DOHH2 (cell line): ENCODE results near the gene RCE1.

Source experiments
- H3F3A ChIP-seq: fragments of 200-600 bp; sonication (generic), shearing (Covaris generic); 2 replicates; pipeline ENCODE4 v1.6.0; 2016; ENCODE audit warnings: antibody characterized with exemption, mild to moderate bottlenecking; ENCODE audit not compliant: control insufficient read depth, insufficient read depth
- H3K27ac ChIP-seq: fragments of 200-600 bp; sonication (generic); 2 replicates; pipeline ENCODE4 v1.5.1; 2014; ENCODE audit warnings: low read depth, mild to moderate bottlenecking, low read length, moderate library complexity
- H3K27me3 ChIP-seq: fragments of 200-600 bp; sonication (generic); 2 replicates; pipeline ENCODE4 v1.6.1; 2014; ENCODE audit warnings: mild to moderate bottlenecking, low read length, mixed read lengths; ENCODE audit not compliant: control insufficient read depth
- H3K36me3 ChIP-seq: fragments of 200-600 bp; sonication (generic); 2 replicates; pipeline ENCODE4 v1.6.1; 2014; ENCODE audit warnings: mild to moderate bottlenecking, low read length, moderate library complexity, mixed read lengths; ENCODE audit not compliant: control insufficient read depth
- H3K4me1 ChIP-seq: fragments of 200-600 bp; sonication (generic); 2 replicates; pipeline ENCODE4 v1.6.1; 2014; ENCODE audit warnings: mild to moderate bottlenecking, low read length, mixed read lengths; ENCODE audit not compliant: control insufficient read depth
- H3K4me2 ChIP-seq: fragments of 200-600 bp; sonication (generic); 2 replicates; pipeline ENCODE4 v1.6.0; 2014; ENCODE audit warnings: mild to moderate bottlenecking, low read length, moderate library complexity
- H3K4me3 ChIP-seq: fragments of 200-600 bp; sonication (generic); 2 replicates; pipeline ENCODE4 v1.5.1; 2014; ENCODE audit warnings: mild to moderate bottlenecking, low read length, mixed read lengths
- H3K79me2 ChIP-seq: fragments of 200-600 bp; sonication (generic); 2 replicates; pipeline ENCODE4 v1.6.1; 2014; ENCODE audit warnings: mild to moderate bottlenecking, low read length, mixed read lengths; ENCODE audit not compliant: control insufficient read depth
- H3K9me2 ChIP-seq: fragments of 200-600 bp; sonication (generic); replicated peaks from 2 replicates; pipeline ENCODE4 v1.6.1; 2014; ENCODE audit warnings: mild to moderate bottlenecking, low read length, mixed read lengths; ENCODE audit not compliant: control insufficient read depth
- H3K9me3 ChIP-seq: fragments of 200-600 bp; sonication (generic); 2 replicates; pipeline ENCODE4 v1.6.1; 2014; ENCODE audit warnings: antibody characterized with exemption, low read length, mixed read lengths; ENCODE audit not compliant: control insufficient read depth, insufficient read depth
- H4K20me1 ChIP-seq: fragments of 200-600 bp; sonication (generic); 2 replicates; pipeline ENCODE4 v1.6.0; 2014; ENCODE audit warnings: low read depth, mild to moderate bottlenecking, antibody characterized with exemption, low read length, moderate library complexity; ENCODE audit not compliant: control insufficient read depth, insufficient read depth
- EZH2phosphoT487 ChIP-seq: fragments of 200-600 bp; sonication (generic); IDR thresholded peaks from 2 replicates; pipeline ENCODE4 v1.6.1; 2017; ENCODE audit warnings: borderline replicate concordance, mild to moderate bottlenecking, antibody characterized with exemption, low read length, moderate library complexity, mixed read lengths
- TF ChIP-seq, protein P1 (sequence below): fragments of 200-600 bp; sonication (generic); IDR thresholded peaks from one replicate; pipeline ENCODE4 v1.5.1; 2014; ENCODE audit warnings: antibody characterized with exemption, mild to moderate bottlenecking, low read depth, low read length; ENCODE audit not compliant: poor library complexity, severe bottlenecking

The RCE1 gene

DNA sequence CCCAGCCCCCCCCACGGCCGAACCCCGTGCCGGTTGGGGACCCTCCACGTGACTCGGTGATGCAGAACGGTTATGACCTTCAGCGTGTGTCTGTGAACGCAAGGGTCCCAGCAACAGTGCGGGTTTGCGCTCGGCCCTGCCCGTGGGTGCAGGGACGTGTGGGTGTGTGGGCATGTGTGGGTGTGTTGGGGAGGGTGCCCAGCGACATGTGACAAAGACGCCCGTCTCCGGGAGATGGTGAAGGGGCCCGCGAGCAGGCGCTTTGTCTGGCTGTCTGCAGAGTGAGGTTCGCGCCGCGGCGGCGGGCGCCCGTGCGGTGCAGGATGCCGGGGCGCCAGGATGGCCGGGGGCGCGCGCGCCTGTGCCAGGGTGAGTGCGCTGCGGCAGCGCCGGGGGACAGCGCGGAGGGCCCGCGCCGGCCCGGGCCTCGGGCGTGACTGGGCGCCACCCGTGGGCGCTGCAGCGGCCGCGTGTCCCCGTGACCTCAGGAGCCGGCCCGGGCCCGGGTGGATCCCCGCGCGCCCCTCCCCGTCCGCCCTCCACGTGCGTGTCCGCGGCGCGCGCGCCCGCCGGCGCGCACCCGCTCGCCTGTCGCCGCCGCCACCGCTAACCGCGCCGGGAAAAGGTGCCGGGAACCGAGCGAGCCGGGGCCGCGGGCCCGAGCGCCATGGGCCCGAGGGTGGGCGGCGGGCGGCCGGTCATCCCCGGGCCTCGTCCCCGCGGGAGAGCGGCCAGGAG, 13.4 kb downstream of the RCE1 start, which contains the start of gene LRFN4:
Gene LRFN4 (plus strand): TSS at position 569 of the 738 bp plus-strand sequence. CDS start 681 bp downstream, outside the sequence.
- Histone ChIP-seq H3K27me3 (no peaks in the 10 kb centered on the region), H3K36me3 (peaks cover 15% of the 10 kb centered on the region), H3K4me3 (peak within 1 kb of the TSS; percentile 98), H3K4me2 (peak within 1 kb of the TSS; percentile 74), H3K27ac (peak within 1 kb of the TSS; percentile 56), H3K4me1 (peaks cover 22% of the 10 kb centered on the region), H3K9me3 (no peaks in the 10 kb centered on the region), H3K79me2 (peaks cover 23% of the 10 kb centered on the region), H3F3A (no peaks in the 10 kb centered on the region), H3K9me2 (no peaks in the 10 kb centered on the region), H4K20me1 (no peaks in the 10 kb centered on the region)
- TF ChIP-seq, protein P1, sequence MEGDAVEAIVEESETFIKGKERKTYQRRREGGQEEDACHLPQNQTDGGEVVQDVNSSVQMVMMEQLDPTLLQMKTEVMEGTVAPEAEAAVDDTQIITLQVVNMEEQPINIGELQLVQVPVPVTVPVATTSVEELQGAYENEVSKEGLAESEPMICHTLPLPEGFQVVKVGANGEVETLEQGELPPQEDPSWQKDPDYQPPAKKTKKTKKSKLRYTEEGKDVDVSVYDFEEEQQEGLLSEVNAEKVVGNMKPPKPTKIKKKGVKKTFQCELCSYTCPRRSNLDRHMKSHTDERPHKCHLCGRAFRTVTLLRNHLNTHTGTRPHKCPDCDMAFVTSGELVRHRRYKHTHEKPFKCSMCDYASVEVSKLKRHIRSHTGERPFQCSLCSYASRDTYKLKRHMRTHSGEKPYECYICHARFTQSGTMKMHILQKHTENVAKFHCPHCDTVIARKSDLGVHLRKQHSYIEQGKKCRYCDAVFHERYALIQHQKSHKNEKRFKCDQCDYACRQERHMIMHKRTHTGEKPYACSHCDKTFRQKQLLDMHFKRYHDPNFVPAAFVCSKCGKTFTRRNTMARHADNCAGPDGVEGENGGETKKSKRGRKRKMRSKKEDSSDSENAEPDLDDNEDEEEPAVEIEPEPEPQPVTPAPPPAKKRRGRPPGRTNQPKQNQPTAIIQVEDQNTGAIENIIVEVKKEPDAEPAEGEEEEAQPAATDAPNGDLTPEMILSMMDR: no peak
- no peak for TF ChIP-seq EZH2phosphoT487

DNA sequence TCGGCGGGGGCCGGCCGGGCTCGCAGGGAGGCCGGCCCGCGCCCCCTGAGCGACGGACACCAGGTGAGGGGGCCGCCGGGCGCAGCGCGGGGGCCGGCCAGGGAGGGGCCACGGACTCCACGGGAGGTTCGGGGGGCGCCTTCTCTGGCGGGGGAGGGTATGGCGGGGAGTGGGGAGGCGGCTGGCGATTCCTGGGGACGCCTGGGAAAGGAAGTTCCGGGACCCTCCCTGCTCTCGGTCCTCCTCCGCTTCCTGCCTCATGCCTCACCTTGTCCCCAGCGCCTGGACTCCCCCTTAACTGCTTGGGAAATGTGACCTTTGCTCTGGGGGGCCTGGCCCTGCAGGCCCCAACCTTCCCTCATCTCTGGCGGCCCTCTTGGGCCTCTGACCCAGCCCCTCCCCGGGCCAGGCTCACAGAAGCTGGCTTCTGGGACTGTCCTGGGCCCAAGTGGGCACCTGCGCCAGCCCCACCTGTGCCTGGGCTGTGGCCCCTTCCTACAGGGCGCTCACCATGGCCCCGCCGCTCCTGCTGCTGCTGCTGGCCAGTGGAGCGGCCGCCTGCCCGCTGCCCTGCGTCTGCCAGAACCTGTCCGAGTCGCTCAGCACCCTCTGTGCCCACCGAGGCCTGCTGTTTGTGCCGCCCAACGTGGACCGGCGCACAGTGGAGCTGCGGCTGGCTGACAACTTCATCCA, 14.1 kb downstream of the RCE1 start:
- no peaks in the 10 kb centered on the region for H3K27me3 ChIP-seq
- H3K4me1 ChIP-seq: peaks cover 15% of the 10 kb centered on the region
- H3K9me2 ChIP-seq: no peaks in the 10 kb centered on the region
- H3K4me2 ChIP-seq: peak overlapping the region; percentile 67
- H3K36me3 ChIP-seq: peaks cover 15% of the 10 kb centered on the region
- peaks cover 23% of the 10 kb centered on the region for H3K79me2 ChIP-seq
- H3K27ac ChIP-seq: no peak overlapping the region
- H3K4me3 ChIP-seq: peak overlapping the region; percentile 98
- H4K20me1 ChIP-seq: no peaks in the 10 kb centered on the region
- no peaks in the 10 kb centered on the region for H3F3A ChIP-seq
- no peaks in the 10 kb centered on the region for H3K9me3 ChIP-seq
- TF ChIP-seq, protein P1: peak; percentile 9
- TF ChIP-seq EZH2phosphoT487: no peak

DNA sequence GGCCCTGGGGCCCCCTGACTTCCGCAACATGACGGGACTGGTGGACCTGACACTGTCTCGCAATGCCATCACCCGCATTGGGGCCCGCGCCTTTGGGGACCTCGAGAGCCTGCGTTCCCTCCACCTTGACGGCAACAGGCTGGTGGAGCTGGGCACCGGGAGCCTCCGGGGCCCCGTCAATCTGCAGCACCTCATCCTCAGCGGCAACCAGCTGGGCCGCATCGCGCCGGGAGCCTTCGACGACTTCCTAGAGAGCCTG, 14.6 kb downstream of the RCE1 start:
- Histone ChIP-seq H4K20me1 (no peaks in the 10 kb centered on the region), H3K79me2 (peaks cover 23% of the 10 kb centered on the region), H3K9me3 (no peaks in the 10 kb centered on the region), H3F3A (no peaks in the 10 kb centered on the region), H3K27me3 (no peaks in the 10 kb centered on the region), H3K36me3 (peaks cover 15% of the 10 kb centered on the region), H3K4me3 (peak overlapping the region; percentile 98), H3K27ac (no peak overlapping the region), H3K4me2 (peak overlapping the region; percentile 67), H3K9me2 (no peaks in the 10 kb centered on the region), H3K4me1 (peaks cover 14% of the 10 kb centered on the region)
- TF ChIP-seq, protein P1: no peak
- TF ChIP-seq EZH2phosphoT487: no peak
